Upper lobe of left lung (tissue), 4 donors: ENCODE results near the gene BCL7A.

Experiments
- EP300 ChIP-seq, 4 donors: sonication (generic); formaldehyde crosslinking; IDR thresholded peaks; one replicate each; pipeline ENCODE4 v1.5.1; 2017; ENCODE audit warnings: antibody characterized with exemption in 4 of 4, control low read depth in 2 of 4
- POLR2A ChIP-seq, 4 donors: fragments of 450-650 bp; IDR thresholded peaks; one replicate each; pipeline ENCODE4 v1.5.1; 2016 to 2017; ENCODE audit warnings: antibody characterized with exemption in 4 of 4, mild to moderate bottlenecking in 2 of 4
- POLR2AphosphoS5 ChIP-seq, 2 donors: sonication (generic); formaldehyde crosslinking; IDR thresholded peaks; one replicate each; pipeline ENCODE4 v1.5.1; 2017; ENCODE audit warnings: antibody characterized with exemption in 2 of 2
- TF ChIP-seq, protein P1 (sequence below), 6 experiments: fragments of 450-650 bp in 4 of 6; fragments of 200-600 bp in 2 of 6; sonication (generic) in 2 of 6; IDR thresholded peaks; one replicate each; pipeline ENCODE4 v1.5.1; 2016 to 2019; ENCODE audit warnings: antibody characterized with exemption in 6 of 6

DNA sequence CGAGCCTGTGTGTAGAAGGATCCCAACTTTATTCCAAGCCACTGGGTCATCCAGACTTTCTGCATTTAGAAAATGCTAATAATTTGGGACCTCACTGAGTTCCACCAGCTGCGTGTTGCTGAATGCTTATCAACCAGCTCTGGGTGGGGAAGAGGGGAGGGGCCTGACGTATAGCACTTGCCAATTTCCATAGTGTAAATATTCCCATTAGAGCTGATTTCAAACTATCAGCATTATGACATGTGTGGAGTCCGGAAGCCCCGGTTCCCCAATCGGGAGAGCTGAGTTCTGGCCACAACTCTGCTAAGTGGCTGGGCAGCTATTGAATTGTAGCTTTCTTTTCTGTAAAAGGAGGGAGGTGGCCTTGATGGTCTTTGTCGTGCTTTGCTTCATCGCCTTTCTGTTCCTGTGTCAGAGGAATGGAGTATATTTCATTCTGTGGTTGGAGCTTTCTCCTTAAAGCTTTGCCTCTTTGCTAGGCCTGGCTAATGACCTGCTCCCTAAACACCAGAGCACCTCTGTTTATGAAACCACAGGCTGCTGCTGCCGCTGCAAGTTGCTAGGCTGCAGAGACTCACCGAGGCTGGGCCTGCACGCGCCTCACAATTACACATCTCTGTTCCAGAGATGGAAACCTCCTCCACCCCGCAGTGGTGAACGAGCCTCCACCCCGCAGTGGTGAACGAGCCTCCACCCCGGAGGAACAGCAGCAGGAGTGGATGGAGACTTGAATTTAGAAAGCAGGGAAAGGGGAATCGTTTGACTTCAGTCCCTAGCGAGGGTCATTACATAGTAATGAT lies 7.7 kb upstream of the BCL7A start:
- TF ChIP-seq, protein P1, sequence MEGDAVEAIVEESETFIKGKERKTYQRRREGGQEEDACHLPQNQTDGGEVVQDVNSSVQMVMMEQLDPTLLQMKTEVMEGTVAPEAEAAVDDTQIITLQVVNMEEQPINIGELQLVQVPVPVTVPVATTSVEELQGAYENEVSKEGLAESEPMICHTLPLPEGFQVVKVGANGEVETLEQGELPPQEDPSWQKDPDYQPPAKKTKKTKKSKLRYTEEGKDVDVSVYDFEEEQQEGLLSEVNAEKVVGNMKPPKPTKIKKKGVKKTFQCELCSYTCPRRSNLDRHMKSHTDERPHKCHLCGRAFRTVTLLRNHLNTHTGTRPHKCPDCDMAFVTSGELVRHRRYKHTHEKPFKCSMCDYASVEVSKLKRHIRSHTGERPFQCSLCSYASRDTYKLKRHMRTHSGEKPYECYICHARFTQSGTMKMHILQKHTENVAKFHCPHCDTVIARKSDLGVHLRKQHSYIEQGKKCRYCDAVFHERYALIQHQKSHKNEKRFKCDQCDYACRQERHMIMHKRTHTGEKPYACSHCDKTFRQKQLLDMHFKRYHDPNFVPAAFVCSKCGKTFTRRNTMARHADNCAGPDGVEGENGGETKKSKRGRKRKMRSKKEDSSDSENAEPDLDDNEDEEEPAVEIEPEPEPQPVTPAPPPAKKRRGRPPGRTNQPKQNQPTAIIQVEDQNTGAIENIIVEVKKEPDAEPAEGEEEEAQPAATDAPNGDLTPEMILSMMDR (IDR thresholded peaks at IDR 0.05), result no peak
- TF ChIP-seq POLR2A (IDR thresholded peaks at IDR 0.05), result no peak
- no peak for TF ChIP-seq EP300 (IDR thresholded peaks at IDR 0.05)
- TF ChIP-seq POLR2AphosphoS5 (IDR thresholded peaks at IDR 0.05), result no peak
